HG03575 (cell line): Measurements from ENCODE around the gene NQO2.
"Not testable (repeated sequence)": the region's sequence is repeated elsewhere in the genome, so short reads cannot be mapped to it uniquely, and the experiment has no call there.

Experiments
- ATAC-seq: cut with Tn5 transposase; IDR thresholded peaks from one replicate; pipeline ENCODE4 v1.9.1; 2021; ENCODE audit not compliant: unreplicated experiment, insufficient number of reproducible peaks, low FRiP score; ENCODE audit errors: extremely low read depth

Gene NQO2

GRCh38 chr6:3054229-3055157 is 54.8 kb downstream of the NQO2 start:
- ATAC-seq: not testable (repeated sequence)

GRCh38 chr6:3055158-3055499 is 55.4 kb downstream of the NQO2 start:
- not testable (repeated sequence) for ATAC-seq

DNA sequence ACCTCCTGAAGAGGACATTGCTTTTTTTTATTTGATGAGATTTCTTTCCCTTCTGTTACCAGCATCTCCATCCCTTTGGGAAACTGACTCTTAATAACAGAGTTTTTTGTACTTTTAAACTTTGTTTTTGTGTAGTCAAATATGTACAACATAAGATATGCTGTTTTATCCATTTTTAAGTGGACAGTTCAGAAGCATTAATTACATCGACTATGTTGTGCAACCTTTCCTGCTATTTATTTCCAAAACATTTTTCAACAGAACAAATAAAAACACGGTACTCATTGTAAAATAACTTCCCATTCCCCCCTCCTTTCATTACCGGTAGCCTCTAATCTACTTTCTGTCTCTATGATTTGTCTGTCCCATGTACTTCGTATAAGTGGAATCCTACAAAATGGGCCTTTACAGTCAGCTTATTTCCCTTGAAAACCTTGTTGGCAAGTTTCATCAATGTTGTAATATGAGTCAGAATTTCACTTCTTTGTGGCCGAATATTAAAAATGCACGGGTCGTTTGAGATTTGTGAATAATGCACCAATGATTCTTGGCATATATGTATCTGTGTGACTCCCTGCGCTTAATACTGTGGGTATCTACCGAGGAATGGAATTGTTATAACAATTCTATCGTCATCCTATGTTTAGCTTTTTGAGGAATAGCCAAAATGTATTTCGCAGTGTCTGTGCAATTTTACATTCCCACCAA is 57.5 kb downstream of the NQO2 start:
- no peak for ATAC-seq

GRCh38 chr6:3058957-3059356 is 59.3 kb downstream of the NQO2 start:
- ATAC-seq: no peak

DNA sequence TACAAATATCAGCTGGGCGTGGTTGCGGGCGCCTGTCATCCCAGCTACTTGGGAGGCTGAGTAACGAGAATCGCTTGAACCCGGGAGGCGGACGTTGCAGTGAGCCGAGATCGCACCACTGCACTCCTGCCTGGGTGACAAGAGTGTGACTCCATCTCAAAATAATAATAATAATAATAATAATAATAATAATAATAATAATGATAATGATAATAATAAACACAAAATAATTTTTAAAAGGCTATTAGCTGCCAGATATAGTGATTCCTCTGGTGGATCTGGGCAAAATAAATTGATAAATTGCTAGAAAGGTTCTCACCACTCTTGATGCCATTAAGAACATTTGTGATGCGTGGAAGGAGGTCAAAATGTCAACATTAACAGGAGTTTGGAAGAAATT is 60.4 kb downstream of the NQO2 start:
- ATAC-seq: not testable (repeated sequence)

GRCh38 chr6:3061501-3061941 is 61.8 kb downstream of the NQO2 start:
- no peak for ATAC-seq

DNA sequence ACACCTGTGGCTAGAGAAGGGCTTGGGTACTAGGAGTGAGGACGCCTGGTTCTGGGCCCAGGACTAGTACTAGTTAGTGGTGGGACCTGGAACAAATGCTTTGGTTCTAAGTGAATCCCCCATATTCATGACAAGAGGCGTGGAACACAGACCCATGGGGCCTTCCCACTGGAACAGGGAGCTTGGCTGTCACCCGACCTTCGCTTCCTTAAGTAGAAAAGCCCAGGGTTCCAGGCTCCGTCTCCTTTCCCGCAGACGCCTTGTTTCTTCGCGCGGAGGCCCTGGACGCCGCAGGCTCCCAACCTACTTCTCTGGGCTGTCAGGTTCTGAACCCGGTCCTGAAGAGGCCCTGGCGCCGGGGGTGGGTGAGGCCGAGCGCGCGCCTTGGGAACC is 63.6 kb downstream of the NQO2 start:
- not testable (repeated sequence) for ATAC-seq

DNA sequence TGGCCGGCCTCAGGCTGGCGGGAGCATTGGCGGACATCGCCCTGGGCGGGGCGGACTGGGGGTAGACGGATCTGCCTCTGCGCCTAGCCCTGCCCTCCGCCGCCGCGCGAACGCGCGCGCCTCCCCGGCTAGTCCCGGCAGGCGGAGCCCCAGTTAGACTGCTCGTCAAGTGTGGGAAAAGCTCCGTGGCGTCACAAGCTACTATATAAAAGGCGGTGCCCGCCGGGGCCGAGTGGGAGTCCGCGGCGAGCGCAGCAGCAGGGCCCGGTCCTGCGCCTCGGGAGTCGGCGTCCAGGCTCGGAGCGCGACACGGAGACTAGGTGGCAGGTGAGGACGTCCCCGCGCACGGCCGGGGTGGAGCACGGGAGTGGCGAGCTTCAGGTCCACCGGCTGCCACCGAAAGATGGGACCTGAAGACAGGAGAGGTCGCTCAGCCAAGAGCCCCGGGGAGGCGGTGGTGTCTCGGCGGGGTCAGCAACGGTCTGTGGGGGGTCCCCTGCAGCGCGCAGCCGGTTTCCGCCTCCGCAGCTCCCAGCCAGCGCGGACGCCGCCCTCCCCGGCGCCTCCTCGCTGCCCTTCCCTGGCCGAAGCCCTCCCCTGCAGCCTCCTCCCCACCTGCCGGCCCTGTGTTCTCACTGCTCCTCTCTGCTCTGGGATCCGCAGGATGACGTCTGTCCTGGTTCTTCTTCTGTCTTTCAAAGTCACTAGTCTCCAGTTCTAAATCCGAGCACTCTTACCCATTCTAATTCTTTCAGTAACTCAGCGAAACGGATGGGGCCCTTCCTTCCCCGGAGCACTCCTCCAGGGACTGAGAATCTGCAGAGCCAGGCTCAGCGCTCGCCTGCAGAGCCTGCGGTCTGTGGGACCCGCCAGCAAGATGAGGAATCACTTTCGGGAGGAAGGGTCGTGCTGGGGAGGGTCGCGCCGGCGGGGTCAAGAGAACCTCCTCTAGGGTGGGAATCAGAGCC is 64.3 kb downstream of the NQO2 start:
- no peak for ATAC-seq

- ATAC-seq: peak; percentile 72
Observed at GRCh38 chr6:3068329-3069214, 68.9 kb downstream of the NQO2 start, which contains the start of gene RIPK1. TSS of gene RIPK1 (plus strand) at chr6:3068494. CDS start at chr6:3076824, 8,330 bp downstream.
